HG02970 (cell line): ENCODE measurements around the gene CPNE2.
"Not testable (repeated sequence)": the region's sequence is repeated elsewhere in the genome, so short reads cannot be mapped to it uniquely, and the experiment has no call there.

ENCODE experiments used
- ATAC-seq: cut with Tn5 transposase; IDR thresholded peaks from one replicate; pipeline ENCODE4 v1.9.1; 2021; ENCODE audit warnings: mild to moderate bottlenecking, moderate library complexity, moderate number of reproducible peaks; ENCODE audit not compliant: unreplicated experiment, low FRiP score

CPNE2 gene

DNA sequence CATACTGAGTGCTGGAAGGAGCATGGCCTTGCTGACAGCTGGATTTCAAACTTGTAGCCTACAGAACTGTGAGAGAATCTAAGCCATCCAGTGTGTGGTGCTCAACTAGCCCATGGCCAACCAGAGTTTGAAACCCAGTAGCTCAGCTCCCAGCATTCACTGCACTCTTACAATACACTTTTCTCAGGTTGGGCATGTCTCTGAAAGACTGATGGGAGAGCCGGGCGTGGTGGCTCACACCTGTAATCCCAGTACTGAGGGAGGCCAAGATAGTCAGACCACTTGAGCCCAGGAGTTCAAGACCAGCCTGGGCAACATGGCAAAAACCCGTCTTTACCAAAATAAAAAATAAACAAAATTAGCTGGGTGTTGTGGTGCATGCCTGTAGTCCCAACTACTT is 3.8 kb downstream of the CPNE2 start:
- ATAC-seq = no peak

DNA sequence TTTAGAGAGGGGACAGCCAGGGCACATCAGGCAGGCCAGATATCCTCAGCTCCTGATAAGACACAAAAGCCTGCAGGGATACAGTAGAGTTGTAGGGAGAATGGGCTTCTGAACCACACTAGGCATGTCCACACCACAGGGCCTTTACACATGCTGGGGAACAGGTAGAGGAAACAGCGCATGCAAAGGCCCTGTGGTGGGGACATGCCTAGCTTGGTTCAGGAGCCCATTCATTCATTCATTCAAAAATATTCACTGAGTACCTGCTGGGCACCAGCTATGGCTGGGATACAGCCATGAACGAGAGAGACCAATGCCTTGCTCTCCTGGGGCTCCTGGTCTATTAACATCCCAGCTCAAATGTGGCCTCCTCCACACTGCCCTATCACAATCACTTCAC is 4.4 kb downstream of the CPNE2 start:
- no peak for ATAC-seq

DNA sequence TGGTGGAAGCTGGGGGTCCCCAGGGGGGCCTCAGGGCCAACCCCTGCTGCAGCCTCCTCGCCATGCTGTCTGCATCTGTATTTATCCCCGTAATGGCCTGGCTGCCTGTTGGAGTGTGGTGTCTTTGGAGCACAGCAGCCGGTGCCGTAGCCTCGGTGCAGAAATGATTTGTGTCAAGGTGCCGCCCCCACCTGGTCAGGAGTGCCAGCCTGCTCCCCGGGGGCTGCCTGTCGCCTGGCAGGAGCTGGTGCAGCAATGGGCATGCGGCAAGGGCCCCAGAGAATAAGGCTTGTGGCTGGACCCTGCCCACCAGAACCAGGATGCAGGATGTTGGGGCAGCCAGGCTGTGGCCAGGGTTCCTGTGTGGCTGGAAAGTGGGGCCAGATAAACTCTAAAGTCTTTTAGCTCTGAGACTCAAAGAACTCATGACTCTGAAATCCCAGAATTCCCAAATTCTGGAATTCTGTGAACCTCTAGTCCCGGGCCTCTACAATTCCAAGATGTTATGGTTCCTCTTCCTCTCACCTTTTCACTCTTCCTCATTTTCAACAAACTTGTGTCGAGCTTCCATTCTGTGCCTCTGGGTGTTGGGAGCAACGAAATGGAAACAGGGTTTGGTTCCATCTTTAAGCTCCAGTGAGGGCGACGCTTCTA is 5.9 kb downstream of the CPNE2 start:
- ATAC-seq = no peak

DNA sequence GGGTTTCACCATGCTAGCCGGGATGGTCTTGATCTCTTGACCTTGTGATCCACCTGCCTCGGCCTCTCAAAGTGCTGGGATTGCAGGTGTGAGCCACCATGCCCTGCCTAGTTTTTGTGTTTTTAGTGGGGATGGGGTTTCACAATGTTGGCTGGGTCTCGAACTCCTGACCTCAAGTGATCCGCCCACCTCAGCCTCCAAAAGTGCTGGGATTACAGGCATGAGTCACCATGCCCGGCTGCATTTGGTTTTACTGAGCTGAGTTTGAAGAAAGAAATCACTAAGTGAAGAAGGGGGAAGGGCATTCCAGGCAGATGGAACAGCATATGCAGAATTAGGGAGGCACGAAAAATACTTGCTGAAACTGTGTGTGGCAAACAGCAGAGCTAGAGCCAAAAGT is 7.6 kb downstream of the CPNE2 start:
- ATAC-seq = not testable (repeated sequence)

DNA sequence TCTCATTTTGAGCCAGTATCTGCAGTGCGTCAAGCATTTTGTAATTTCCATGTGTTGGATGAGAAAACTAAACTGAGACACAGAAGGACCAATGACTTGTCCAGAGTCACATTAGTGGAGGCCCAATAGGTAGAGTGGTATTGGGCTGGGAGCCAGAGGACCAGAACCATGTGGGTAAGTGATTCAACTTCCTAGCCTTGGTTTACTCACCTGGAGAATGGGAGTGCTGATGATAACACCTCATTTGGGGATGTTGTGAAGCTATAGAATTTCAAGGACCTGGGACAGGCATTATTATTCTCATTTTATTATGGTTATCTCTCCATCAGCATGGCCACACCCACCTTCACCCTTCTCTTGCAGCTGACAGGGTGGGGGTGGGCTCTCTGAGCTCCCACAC is 8.1 kb downstream of the CPNE2 start:
- ATAC-seq = no peak

DNA sequence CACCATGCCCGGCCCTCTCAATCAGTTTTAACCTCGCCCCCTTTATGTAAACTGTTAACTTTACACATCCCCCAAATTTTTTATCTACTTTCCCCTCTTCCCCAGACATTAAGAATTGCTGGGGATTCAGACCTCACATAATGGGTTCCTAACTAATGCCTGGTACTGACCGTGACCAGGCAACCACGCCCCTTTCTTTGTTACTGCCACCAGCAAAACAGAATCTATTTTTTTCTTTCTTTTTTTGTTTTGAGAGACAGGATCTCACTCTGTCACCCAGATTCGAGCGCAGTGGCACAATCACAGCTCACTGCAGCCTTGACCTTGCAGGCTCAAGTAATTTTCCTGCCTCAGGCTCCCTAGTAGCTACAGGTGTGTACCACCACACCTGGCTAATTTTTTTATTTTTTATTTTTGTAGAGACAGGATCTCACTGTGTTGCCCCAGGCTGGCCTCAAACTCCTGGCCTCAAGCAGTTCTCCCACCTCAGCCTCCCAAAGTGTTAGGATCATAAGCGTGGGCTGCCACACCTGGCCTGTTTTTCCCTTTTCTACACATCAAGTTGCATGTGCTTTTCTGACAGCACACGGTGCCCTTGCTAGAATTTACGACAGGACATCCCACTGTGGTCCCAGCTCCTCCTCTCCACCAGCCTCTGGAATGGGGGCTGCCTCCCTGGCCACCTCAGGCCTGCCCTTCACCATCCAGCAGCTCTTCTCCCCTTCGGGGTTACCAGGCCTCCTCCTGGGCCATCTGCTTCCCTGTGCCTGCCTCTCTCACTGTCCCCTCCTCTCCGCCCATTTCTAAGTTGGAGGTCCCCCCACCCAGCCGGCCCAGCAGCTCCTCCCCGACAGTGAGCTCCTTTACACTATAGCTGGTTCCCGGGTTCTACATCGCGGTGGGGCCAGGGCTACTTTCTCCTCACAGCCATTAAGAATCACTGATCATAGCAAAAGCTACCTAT is 10.8 kb downstream of the CPNE2 start:
- ATAC-seq = no peak

DNA sequence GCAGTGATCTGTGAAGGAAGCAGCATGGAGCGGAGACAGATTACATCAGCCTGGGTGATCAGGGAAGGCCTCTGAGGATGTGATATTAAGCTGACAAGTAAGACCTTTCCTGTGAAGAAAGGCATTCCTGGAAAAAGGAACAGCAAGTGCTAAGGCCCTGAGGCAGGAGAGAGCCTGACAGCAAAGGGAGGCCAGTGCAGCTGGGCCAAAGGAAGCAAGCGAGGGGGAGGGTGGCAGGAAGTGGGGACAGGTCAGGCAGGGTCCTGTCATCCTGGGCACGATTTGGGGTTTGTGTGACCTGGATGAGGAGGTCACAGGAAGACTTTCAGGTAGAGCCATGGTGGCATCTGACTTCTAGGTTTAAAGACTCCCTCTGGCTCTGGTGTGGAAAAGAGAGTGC is 12.3 kb downstream of the CPNE2 start:
- no peak for ATAC-seq

DNA sequence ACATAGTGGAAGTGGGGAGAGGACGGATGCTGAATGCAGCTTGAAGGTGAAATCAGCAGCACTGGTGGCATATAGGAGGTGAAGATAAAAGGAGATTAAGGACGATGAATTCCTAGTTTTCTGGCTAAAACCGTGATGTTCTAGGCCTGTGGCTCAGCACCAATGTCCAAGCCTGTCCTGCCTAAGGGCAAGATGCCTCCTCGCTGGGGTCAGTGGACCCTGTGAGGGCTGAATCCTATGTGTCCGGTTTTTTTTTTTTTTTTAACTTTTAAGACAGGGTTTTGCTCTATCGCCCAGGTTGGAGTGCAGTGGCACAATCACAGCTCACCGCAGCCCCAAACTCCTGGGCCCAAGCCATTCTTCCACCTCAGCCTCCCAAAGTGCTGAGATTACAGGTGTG is 12.8 kb downstream of the CPNE2 start:
- no peak for ATAC-seq

DNA sequence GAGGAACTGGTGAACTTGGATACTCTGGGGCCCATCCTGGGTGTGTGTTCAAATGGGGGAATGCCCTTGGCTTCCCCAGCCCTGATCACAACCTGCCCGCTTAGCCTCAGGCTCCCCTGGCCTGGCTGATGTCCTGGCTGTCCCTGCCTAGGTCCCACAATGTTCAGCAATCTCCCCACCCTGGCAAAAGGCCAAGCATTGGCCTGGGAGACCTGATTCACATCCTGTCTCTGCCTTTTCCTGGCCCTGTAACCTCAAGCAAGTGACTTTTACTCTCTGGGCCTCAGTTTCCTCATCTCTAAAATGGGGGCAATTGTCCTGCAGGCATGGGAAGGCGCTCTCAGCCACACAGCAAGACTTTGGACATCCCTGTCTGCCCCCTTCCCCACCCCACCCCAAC is 14.4 kb downstream of the CPNE2 start:
- ATAC-seq = no peak

DNA sequence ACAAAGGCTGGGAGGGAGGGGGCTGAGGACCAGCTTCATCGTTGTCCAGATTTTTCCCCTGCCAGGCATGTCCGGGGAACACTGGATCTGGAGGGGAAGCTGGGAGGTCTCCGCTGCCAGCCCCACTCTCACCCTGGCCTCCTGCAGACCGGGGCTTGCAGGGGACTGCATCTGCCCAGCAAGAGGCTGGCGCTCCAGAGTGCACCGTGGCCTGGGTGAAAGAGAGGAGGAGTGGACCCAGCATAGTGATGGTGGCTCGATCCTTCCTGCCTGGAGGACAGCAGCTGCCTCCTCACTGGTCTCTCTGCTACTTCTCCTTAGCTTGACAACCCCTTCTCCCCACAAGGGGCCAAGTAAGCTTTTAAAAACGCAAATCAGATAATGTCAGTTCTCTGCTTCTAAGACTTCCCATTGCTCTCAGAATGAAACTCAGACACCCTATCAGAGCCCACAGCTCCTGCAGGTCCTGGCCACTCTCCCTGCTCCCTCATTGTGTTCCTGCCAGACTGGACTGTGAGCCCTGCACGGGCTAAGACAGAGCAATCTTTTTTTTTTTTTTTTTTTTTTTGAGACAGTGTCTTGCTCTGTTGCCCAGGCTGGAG is 15.0 kb downstream of the CPNE2 start:
- no peak for ATAC-seq

DNA sequence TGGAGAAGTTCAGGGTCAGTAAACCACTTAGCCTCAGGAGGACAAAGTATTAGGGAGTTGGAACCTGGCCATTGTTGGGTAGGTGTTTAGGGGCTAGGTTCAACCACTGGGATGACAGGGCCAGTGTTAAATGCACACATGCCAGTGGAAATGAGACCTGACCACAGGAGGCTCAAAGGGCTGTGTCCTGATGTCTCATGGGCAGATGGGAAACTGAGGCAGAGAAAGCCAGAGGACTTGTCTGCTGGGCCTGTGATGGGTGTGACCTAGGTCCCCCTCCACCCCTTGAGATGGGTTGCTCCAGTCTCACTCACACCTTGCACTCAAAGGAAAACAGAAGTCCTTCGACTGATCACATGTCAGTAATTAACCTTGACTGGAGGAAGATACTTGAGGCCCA is 16.0 kb downstream of the CPNE2 start:
- no peak for ATAC-seq

DNA sequence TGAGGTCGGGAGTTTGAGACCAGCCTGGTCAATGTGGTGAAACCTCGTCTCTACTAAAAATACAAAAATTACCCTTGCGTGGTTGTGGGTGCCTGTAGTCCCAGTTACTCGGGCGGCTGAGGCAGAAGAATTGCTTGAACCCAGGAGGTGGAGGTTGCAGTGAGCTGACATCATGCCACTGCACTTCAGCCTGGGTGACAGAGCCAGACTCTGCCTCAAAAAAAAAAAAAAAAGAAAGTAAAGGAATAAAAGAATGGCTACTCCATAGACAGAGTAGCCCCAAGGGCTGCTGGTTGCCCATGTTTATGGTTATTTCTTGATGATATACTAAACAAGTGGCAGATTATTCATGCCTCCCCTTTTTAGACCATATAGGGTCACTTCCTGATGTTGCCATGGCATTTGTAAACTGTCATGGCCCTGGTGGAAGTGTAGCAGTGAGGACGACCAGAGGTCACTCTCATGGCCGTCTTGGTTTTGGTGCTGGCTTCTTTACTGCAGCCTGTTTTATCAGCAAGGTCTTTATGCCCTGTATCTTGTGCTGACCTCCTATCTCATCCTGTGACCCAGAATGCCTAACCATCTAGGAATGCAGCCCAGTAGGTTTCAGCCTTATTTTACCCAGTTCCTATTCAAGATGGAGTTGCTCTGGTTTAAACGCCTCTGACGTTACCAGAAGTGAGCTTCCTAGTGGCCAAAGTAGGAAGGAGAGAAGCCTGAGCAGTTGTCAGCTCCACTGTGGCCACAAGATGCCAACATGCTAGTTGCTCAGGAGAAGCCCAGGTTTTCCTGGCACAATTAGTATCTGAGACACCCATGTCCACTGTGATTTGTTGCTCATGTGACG is 17.1 kb downstream of the CPNE2 start:
- ATAC-seq = not testable (repeated sequence)

DNA sequence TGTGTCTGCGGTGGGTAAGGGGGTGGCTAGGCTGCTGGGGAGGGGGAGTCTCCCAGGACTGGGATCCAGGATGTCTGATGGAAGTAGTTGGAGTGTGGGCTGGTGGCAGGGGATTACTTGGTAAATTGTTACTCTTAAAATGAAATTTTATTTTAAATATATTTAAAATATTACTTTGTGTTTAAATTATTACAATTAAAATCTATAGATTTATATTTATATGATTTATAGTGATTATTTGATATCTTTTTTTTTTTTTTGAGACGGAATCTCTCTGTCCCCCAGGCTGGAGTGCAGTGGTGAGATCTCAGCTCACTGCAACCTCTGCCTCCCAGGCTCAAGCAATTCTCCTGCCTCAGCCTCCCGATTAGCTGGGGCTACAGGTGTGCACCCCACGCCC is 18.6 kb downstream of the CPNE2 start:
- ATAC-seq = no peak

DNA sequence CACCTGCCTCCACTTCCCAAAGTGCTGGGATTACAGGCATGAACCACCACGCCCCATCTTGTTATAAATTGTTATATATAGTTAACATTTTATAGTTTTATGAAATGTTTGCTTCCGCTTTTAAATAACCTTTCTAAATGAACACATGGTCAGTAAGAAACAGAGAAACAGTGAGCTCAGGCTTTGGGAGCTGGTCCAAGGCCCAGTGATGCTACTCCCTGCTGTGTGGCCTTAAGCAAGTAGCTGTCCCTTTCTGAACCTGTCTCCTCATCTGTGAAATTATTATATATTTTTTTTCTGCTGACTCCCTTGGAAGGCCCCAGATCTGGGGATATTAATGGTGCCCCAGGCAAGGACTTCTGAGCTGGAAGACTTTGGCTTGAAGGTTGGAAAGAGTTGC is 19.0 kb downstream of the CPNE2 start:
- no peak for ATAC-seq

DNA sequence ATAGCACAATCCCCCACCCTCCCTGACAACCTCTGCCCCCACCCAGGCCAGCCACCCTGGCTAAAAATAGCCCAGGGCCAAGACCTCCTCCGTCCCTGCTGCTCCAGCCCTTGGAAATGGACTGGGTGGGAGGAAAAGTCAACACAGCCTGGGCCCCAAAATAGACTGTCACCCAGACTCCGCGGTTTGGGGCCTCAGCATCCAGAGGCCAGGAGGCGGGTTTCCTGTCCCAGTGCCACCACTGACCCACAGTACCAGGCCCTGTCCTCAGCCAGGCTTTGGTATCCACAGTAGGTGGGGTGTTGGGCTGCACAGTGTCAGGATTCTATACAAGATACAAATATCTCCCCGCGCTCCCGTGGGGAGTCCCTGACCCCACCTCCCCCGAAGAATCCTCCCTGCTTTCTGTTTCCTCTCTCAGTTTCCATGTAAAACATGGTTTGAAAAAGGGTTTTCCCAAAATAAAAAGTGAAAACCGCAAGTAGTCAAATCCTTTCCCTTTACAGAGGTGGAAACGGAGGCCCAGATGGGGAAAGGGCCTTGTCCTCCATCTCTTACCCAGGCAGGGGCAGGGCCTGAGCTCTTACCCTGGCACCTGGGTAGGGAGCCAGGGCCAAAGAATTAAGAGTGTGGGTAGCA is 20.1 kb downstream of the CPNE2 start:
- no peak for ATAC-seq

DNA sequence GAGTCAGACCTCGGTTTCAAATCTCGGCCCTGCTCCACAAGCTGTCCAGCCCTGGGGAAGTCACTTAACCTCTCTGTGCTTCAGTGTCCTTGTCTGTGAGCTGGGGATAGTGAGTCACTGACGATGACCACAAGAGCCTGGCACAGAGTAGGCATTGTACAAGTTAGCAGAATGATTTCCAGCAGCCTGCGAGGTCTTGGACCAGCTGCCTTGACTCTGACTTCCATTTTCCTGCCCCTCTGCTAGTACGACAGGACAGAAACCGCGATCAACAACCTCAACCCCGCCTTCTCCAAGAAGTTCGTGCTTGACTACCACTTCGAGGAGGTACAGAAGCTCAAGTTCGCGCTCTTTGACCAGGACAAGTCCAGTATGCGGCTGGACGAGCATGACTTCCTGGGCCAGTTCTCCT is 20.7 kb downstream of the CPNE2 start:
- no peak for ATAC-seq

DNA sequence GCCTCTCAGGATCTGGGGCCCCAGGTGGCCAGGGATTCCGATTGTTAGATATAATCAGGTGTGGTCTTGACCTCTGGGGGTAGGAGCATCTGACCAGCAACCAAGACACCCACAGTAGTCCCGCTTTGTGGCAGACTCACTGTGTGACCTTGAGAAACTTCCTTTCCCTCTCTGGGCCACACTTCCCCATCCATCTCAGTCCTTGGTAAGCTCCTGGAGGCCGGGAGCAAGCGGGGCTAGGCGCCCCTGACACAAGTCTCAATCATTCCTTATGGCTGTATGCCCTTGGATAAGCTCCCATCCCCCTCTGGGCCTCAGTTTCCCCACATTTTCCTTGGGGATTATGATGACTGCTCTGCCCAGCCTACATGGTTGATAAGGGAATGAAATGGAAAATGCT is 21.3 kb downstream of the CPNE2 start:
- ATAC-seq = no peak

DNA sequence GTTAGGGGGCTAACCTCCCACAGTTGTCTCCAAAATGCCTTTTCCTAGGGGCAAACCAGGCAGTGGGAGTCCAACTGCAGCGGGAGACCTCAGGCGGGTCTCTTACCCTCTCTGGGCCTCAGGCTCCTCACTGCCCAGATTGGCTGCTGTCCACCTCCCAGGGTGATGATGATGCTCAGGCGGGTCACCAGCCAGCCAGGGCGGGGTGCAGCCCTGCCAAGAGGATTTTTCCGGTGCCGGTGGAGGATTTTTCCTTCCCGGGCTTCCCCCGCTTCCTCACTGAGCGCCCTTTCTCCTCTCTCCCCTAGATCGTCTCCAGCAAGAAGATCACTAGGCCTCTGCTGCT is 22.8 kb downstream of the CPNE2 start:
- ATAC-seq = no peak

DNA sequence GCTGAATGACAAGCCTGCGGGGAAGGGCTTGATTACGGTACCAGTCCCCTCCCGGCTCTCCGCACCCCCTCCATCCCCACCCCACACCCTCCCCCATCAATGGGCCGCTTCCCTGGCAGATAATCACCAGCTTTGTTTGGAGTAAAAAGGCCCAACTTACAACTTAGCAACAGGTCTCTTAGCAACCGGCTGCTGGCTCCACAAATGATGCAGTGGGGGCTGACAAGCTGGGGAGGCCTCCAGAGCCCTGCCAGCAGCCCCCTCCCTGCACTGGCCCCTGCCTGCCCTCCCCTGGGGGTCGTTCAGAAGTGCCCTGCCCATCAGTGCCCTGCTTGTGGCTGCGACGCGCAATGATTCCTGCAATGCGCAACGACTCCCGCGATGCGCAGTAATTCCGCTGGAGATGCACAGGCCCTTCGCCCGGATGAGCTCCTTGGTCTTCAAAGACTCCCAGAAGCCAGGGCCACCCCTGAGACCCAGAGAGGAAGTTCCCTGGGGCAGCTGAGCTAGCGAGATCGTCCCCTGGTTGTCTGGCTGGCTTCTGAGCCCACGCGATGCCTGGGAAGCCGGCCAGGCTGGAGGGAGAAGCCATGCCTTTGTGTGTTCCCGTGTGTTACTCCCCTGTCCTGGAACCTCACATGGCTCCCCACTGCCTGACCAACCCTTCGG is 23.3 kb downstream of the CPNE2 start:
- no peak for ATAC-seq
